ENCODE results near the gene TSFM.

The TSFM gene

GRCh38 chr12:57793920-57794319 is 11.3 kb downstream of the TSFM start:
- DNase-seq (ENCODE audit: low spot score) = no peak
- TF ChIP-seq CTCF (IDR thresholded peaks at IDR 0.05; ENCODE audit: borderline replicate concordance, control extremely low read depth, extremely low read depth, insufficient read depth, missing control alignments) = no peak
- in situ Hi-C loops (cut with MboI; ENCODE audit: low sequenced_read_pairs, unreplicated experiment) = no loop called here

- in situ Hi-C loops (cut with MboI; ENCODE audit: low sequenced_read_pairs, unreplicated experiment) = no loop called here
- TF ChIP-seq CTCF (IDR thresholded peaks at IDR 0.05; ENCODE audit: borderline replicate concordance, control extremely low read depth, extremely low read depth, insufficient read depth, missing control alignments) = no peak
Observed at GRCh38 chr12:57795354-57795753, 12.8 kb downstream of the TSFM start.

GRCh38 chr12:57796996-57797395 is 14.4 kb downstream of the TSFM start:
- no peak for DNase-seq (ENCODE audit: low spot score)
- no peak for TF ChIP-seq CTCF (IDR thresholded peaks at IDR 0.05; ENCODE audit: borderline replicate concordance, control extremely low read depth, extremely low read depth, insufficient read depth, missing control alignments)
- in situ Hi-C loops (cut with MboI; ENCODE audit: low sequenced_read_pairs, unreplicated experiment) = no loop called here

More at GRCh38 chr12:57795354-57795753, 12.8 kb downstream of the TSFM start:
- DNase-seq (ENCODE audit: low spot score) = no peak

GRCh38 chr12:57797933-57798332 is 15.3 kb downstream of the TSFM start:
- in situ Hi-C loops (cut with MboI; ENCODE audit: low sequenced_read_pairs, unreplicated experiment) = no loop called here
- DNase-seq (ENCODE audit: low spot score) = no peak
- no peak for TF ChIP-seq CTCF (IDR thresholded peaks at IDR 0.05; ENCODE audit: borderline replicate concordance, control extremely low read depth, extremely low read depth, insufficient read depth, missing control alignments)

- DNase-seq (ENCODE audit: low spot score) = no peak
- in situ Hi-C loops (cut with MboI; ENCODE audit: low sequenced_read_pairs, unreplicated experiment) = no loop called here
- no peak for TF ChIP-seq CTCF (IDR thresholded peaks at IDR 0.05; ENCODE audit: borderline replicate concordance, control extremely low read depth, extremely low read depth, insufficient read depth, missing control alignments)
Observed at GRCh38 chr12:57800965-57801364, 18.4 kb downstream of the TSFM start.

- no peak for TF ChIP-seq CTCF (IDR thresholded peaks at IDR 0.05; ENCODE audit: borderline replicate concordance, control extremely low read depth, extremely low read depth, insufficient read depth, missing control alignments)
- no peak for DNase-seq (ENCODE audit: low spot score)
- in situ Hi-C loops (cut with MboI; ENCODE audit: low sequenced_read_pairs, unreplicated experiment) = no loop called here
Observed at GRCh38 chr12:57802607-57803006, 20.0 kb downstream of the TSFM start.

Measured in GM13976 (cell line).